HG03342 (cell line): ENCODE data around the gene SRSF10.
"Not testable (repeated sequence)": the region's sequence is repeated elsewhere in the genome, so short reads cannot be mapped to it uniquely, and the experiment has no call there.

ENCODE experiments used
- ATAC-seq: cut with Tn5 transposase; IDR thresholded peaks from one replicate; pipeline ENCODE4 v1.9.1; 2021; ENCODE audit warnings: mild to moderate bottlenecking, moderate library complexity; ENCODE audit not compliant: unreplicated experiment

Gene SRSF10

GRCh38 chr1:23999156-23999671, 19.1 kb upstream of the SRSF10 start:
- no peak for ATAC-seq

DNA sequence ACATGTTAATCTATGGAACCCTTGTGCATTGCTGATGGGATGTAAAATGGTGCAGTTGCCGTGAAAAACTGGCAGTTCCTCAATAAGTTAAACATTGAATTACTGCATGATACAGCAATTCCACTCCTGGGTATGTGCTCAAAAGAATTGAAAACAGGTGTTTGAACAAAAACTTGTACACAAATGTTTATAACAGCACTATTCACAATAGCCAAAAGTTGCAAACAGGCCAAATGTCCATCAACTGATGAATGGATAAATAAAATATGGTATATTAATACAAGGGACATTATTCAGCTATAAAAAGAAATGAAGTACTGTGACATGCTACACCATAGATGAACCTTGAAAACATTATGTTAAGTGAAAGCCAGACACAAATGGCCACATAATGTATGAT, 17.7 kb upstream of the SRSF10 start:
- ATAC-seq: no peak

GRCh38 chr1:23996700-23997229, 16.6 kb upstream of the SRSF10 start:
- no peak for ATAC-seq

DNA sequence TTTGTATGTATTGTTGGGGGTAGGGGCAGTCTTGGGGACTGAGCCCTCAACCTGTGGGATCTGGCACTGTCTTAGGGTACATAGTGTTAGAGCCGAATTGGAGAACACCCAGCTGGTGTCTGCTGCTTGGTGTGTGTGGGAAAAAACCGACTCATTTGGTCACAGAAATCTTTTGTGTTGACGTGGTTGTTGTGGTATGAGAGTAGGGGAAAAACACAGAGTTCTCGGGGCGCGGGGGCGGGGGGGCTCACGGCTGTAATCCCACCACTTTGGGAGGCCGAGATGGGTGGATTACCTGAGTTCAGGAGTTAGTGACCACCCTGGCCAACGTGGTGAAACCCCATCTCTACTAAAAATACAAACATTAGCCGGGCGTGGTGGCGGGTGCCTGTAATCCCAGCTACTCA, 15.3 kb upstream of the SRSF10 start:
- ATAC-seq: no peak

DNA sequence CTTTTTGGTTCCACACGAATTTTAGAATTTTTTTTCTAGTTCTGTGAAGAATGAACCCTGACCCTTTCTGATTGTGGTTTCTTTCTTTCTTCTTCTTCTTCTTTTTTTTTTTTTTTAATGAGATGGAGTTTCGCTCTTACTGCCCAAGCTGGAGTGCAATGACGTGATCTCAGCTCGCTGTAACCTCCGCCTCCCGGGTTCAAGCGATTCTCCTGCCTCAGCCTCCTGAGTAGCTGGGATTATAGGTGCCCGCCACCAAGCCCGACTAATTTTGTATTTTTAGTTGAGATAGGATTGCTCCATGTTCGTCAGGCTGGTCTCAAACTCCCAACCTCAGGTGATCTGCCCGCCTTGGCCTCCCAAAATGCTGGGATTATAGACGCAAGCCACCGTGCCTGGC, 11.9 kb upstream of the SRSF10 start:
- not testable (repeated sequence) for ATAC-seq

GRCh38 chr1:23989263-23989662, 9.1 kb upstream of the SRSF10 start:
- ATAC-seq: no peak

DNA sequence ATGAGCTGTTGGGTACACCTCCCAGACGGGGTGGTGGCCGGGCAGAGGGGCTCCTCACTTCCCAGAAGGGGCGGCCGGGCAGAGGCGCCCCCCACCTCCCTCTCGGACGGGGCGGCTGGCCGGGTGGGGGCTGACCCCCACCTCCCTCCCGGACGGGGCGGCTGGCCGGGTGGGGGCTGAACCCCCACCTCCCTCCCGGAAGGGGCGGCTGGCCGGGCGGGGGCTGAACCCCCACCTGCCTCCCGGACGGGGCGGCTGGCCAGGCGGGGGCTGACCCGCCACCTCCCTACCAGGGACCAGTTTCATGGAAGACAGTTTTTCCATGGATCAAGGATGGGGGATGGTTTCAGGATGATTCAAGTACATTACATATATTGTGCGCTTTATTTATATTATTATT, 6.9 kb upstream of the SRSF10 start:
- not testable (repeated sequence) for ATAC-seq

- ATAC-seq: no peak
Observed at GRCh38 chr1:23984417-23985186, 4.5 kb upstream of the SRSF10 start.

DNA sequence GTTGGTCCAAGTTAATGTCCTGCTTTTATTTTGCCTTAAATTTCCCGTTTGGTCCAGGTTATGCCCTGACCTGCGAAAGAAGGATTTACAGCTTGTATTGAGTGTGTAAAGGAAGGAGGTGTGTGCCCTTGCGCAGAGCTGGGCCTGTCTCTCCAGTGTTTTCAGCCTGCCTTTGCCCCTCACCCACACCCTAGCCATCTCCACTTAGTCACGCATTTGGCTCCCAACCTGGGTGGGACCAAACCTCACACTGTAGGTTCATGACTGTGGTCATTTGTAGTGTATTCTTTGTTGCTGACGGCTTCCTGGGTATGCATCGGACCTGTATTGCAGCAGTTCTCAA, 572 bp upstream of the SRSF10 start:
- no peak for ATAC-seq

DNA sequence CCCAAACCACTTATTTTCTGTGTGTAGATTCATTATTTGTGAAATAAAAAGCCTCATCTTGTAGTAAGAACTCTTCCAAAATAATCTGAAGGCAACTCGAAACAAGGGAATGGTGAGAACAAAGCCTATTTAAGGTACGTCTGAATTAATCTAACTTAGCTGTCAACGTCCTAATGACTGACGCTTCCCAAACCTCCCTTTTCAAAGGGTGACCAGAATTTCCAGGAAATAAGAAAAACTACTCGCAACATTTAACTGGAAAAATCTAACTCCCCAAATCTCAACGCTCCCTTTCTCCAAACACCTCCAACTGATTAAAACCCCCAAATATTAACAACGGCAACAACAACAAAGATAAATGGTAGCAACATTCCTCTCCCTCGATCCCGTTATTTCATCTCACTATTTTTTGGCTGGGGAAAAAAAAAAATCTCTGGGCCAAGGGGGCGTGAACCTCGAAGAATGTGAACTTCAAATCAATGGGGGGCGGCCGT, 693 bp downstream of the SRSF10 start:
- ATAC-seq: no peak

- ATAC-seq: no peak
Observed at GRCh38 chr1:23978805-23979204, 1.3 kb downstream of the SRSF10 start.

DNA sequence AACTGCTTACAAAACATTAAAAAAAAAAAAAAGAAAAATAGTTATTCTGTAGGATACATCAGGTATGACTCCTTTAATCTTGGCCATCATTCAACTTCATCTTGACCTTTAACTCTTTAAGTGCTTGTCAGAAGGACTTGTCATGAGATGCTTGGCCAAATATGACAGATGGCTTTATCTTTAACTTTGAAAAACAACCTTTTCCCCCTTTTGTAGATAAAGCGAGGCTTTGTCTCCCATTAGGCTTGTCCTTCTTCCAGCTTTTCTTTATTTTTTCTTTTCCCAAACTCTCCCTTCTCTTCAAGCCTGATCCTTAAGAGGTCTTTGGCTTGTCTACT, 2.3 kb downstream of the SRSF10 start:
- ATAC-seq: no peak

- no peak for ATAC-seq
Observed at GRCh38 chr1:23977187-23977853, 2.8 kb downstream of the SRSF10 start.

DNA sequence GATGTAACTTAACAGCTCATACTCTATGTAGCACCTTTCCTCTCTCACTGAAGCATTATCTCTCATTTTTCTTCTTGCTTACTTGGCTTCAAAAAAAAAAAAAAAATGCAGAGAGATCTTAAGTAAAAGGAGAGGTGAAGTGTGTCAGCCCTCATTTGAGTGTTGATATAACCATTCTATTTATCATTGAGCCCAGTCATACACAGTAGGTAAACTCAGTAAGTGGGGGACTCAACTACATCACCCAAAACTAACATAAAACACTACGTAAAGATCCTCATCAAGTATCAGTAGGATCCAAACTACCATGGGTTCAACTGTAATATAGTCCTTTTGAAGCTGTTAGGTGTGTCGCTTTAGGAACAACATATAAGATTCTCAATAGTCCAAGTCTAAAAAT, 12.3 kb downstream of the SRSF10 start:
- no peak for ATAC-seq

DNA sequence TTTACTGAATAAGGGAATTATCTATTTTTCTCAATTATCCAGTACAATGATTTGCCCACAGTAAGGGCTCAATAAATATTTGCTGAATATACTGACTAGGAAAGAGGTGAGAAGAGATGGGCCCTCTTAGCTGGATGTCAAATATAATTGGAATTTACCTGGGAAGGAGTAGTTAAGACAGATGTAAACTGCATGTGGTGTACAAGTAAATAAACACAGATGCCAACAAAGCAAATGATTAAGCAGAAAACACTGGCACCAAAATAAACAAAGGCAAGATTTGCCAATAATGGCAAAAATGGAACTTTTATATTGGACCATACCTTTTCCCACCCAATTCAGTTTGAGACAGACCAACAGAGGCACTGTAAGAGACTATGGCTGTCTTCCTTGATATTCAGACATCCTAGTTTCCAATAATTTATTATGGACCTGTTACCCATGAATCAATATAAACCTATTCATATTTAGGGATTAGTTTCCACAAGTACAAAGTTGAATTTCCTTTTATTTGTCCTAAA, 13.1 kb downstream of the SRSF10 start:
- ATAC-seq: no peak

GRCh38 chr1:23964790-23965740, 15.1 kb downstream of the SRSF10 start:
- ATAC-seq: no peak

DNA sequence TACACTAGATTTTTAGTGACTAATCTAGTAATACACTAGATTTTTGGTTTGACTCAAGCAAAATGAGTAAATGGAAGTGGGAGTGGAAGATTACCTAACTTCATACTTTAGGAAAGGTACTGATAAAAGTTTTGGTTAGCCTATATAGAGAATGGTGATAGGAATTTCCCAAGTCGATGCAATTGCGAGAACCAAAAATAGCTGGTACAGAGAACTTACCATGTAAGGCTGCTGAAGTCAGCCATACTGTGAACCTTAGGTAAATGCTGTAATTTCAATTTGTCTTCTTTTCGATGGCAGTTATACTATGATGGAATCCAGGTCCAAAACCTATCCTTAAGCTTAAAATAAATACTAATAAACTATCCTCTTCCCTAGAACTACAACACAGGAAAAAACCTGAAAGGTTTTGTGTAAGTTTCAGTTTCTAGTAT, 15.9 kb downstream of the SRSF10 start:
- no peak for ATAC-seq

DNA sequence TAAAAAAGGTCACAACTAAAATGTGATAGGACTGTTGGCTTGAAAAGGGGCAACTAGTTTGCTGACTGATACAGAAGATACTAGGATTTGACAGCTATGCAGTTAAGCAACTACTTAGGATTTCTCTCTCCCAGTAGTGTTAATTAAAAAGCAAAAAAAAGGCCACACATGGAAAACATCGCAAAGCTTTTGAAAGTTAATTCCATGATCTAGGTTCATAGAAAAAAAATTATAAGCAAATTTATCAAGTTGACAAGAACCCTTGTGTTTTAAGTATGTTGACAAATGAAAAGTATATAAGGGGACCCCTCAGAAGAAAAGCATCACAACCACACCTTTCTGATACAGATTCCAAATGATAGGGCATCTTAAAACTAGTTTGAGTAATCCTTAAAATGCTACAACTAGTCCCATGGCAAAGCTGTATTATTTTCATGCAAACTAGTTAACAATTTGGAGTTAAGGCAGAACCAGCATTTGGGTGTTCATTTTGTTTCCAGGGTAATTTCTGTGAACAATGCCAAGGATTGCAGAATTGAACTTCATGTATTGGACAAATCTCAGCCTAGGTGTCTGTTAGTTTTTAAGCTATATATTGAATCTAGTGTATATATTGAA, 16.4 kb downstream of the SRSF10 start:
- ATAC-seq: no peak

GRCh38 chr1:23960291-23961020, 19.7 kb downstream of the SRSF10 start:
- no peak for ATAC-seq
